Omental fat pad (tissue), 4 donors: ENCODE results near the gene ANO5. TPM values are rescaled to one million over a fixed set of nuclear protein-coding genes. Genes with fewer than 3 reads are reported as not detected.

Experiments used
- ATAC-seq: fragments of 150-250 bp; one replicate; pipeline ENCODE4 v1.9.1; 2016; ENCODE audit warnings: mild to moderate bottlenecking, moderate library complexity; ENCODE audit not compliant: low FRiP score
- DNase-seq: peaks from one replicate; pipeline ENCODE4 v3.0.0-alpha.2; 2019; ENCODE audit warnings: low spot score
- total RNA-seq, 4 donors: library from RNA; depleted of rRNA; stranded (reverse); fragments of >200 nt; gene quantifications; one replicate each; pipeline ENCODE4 v1.1.0, GENCODE V29; 2016
- TF ChIP-seq, protein P1 (sequence below), 3 donors: fragments of 450-650 bp; IDR thresholded peaks; one replicate each; pipeline ENCODE4 v1.5.1; 2016 to 2017; ENCODE audit warnings: antibody characterized with exemption in 3 of 3, mild to moderate bottlenecking in 3 of 3, moderate library complexity in 2 of 3

The ANO5 gene
- total RNA-seq, 4 donors from 2014 or later, result 1.3 to 3.7 (median 3.2) TPM

DNA sequence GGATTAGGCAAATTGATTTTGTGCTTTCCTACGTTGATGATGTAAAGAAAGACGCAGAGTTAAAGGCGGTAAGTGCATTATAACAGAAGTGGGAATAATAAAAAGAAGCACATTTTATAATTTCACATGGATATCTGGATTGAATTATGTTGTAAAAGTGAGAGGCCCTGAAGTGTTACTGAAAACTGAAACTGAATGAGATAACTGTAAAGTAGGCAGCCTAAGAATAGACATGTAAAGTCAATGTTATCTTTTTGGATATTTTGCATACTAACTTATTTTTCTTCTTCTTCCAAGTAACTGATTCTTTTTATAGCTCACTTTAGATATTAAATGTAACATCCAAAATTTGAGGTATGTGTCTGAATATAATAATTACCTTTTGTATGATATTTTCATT, 28.3 kb downstream of the ANO5 start:
- no peak for ATAC-seq
- DNase-seq, result no peak
- TF ChIP-seq, protein P1, sequence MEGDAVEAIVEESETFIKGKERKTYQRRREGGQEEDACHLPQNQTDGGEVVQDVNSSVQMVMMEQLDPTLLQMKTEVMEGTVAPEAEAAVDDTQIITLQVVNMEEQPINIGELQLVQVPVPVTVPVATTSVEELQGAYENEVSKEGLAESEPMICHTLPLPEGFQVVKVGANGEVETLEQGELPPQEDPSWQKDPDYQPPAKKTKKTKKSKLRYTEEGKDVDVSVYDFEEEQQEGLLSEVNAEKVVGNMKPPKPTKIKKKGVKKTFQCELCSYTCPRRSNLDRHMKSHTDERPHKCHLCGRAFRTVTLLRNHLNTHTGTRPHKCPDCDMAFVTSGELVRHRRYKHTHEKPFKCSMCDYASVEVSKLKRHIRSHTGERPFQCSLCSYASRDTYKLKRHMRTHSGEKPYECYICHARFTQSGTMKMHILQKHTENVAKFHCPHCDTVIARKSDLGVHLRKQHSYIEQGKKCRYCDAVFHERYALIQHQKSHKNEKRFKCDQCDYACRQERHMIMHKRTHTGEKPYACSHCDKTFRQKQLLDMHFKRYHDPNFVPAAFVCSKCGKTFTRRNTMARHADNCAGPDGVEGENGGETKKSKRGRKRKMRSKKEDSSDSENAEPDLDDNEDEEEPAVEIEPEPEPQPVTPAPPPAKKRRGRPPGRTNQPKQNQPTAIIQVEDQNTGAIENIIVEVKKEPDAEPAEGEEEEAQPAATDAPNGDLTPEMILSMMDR (IDR thresholded peaks at IDR 0.05), result no peak

DNA sequence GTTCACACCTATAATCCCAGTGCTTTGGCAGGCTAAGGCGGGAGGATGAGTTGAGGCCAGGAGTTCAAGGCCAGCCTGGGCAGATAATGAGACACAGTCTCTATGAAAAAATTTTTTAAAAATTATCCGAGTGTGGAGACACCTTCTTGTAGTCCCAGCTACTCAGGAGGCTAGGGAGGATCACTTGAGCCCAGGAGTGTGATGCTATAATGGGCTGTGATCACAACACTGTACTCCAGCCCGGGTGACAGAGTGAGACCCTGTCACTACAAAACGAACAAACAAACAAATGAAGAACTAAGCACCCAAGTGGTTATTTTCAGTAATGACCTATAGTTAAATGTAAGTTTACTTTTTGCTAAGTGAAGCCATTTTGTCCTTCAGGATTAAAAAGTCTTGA, 32.3 kb downstream of the ANO5 start:
- TF ChIP-seq, protein P1 (IDR thresholded peaks at IDR 0.05), result no peak
- no peak for ATAC-seq
- no peak for DNase-seq

DNA sequence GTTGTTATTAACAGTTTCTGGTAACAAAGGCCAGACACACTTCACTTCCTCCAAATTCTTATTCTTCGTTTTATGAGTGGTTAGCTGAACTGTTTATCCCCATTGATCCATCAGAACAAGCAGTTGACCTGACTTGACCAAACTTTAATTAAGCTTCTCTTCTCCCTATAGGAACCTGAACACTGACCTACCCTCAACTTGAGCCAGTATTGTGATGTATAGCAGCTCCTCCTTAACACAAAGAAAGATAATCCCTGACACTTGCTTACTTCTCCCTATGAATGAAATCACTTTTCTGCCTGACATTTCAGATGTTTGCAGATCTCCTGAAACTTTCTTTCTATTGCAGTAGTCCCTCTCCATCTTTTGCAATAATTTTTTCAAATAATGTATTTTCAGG, 41.9 kb downstream of the ANO5 start:
- DNase-seq, result no peak
- TF ChIP-seq, protein P1 (IDR thresholded peaks at IDR 0.05), result no peak
- ATAC-seq, result no peak

DNA sequence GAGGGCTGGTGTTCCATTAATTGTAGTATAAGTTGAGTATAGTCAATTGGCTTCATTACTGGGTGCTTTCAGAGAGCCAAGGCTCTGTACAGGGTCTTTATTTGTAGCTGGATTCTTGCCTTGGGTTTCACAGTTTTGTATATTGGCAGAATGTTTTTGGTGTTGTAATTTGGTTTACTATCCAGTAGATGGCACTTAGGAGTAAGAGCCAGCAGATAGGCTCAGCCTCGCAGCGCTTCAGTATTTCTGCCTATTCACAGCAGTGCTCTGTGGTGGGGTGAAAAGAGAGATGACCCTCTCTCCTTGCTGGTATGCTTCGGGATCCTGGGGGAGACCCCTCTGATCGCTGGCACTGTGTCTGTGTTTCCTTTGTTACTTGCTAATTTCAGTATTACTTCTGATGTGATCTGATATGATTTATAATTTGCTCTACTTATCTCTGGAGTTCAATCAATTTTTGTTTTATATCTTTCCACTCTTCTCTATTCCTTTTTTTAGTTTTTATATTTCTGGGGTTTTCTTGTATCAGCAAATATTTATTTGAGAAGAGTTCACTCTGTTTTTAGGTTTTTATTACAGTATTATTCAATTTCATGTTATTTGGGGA, 52.2 kb downstream of the ANO5 start:
- no peak for DNase-seq
- TF ChIP-seq, protein P1 (IDR thresholded peaks at IDR 0.05), result no peak

DNA sequence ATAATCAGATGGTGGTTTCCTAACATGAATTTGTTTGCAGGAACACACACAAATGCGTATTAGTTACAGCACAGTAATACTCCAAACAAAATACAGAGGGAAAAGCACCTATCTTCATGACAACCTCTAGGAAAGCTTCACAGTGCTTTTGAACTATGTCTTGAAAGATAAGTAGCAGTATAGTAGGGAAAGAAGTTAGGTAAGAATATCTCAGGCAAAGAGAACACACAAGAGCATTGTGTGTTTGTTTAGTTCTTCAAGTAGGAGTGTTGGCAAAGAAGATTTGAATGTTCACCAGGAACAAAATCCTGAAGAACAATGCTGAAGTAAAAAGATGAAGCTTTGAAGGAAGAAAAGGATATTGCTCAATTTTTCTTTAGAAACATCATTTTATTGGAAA, 54.1 kb downstream of the ANO5 start:
- DNase-seq, result no peak

More for the DNA sequence above, 52.2 kb downstream of the ANO5 start:
- ATAC-seq, result no peak

DNA sequence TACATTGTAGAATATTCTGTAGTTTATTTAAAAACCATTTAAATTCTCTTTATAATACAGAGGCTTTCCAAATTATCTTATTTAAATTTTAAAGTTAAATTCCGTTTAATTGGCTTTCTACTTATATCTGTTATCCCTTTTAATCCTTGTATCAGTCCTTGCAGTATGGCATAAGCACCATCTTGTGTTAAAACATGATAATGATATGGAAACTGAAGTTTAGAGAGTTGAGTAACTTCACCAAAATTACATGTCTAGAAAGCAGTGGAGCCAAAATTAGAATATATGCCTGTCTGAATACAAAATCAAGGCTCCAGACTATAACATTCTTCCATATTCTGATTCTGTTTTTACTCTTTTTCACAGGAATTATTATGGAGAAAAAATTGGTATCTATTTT, 57.0 kb downstream of the ANO5 start:
- DNase-seq (no peak), ATAC-seq (no peak)
- TF ChIP-seq, protein P1 (IDR thresholded peaks at IDR 0.05), result no peak

More for the DNA sequence above, 54.1 kb downstream of the ANO5 start:
- TF ChIP-seq, protein P1 (IDR thresholded peaks at IDR 0.05), result no peak
- no peak for ATAC-seq

DNA sequence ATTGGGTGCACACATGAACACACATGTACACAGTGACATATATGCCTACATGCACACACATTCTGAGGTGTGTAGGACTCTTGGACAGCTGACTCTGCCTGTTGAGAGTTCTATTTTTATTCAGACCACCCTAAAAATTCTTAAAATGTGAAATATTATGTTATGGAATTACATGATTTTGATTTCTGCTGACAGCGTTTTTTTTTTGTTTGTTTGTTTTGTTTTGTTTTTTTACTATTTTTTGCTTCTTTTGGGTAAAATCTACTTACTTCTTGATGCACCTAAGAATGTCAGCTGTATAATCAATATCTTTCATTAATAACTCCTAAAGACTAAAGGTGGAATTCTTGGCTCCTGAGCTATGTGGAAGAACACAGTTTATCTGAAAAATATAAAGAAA, 64.0 kb downstream of the ANO5 start:
- TF ChIP-seq, protein P1 (IDR thresholded peaks at IDR 0.05), result no peak
- ATAC-seq, result no peak
- DNase-seq, result no peak
